Neural cell (in vitro differentiated cells): Measurements from ENCODE around the gene ABCA8.

Source experiments
- CTCF ChIP-seq: fragments of 450-650 bp; IDR thresholded peaks from 2 replicates; pipeline ENCODE4 v1.5.1; 2014; ENCODE audit warnings: antibody characterized with exemption, mild to moderate bottlenecking, moderate library complexity; ENCODE audit not compliant: poor library complexity, severe bottlenecking
- EZH2 ChIP-seq: fragments of 200-600, 300-800 bp; shearing (Covaris generic), sonication (generic); IDR thresholded peaks from 2 replicates; pipeline ENCODE4 v1.6.1; 2014; ENCODE audit warnings: antibody characterized with exemption, low read length, borderline replicate concordance, mild to moderate bottlenecking; ENCODE audit not compliant: insufficient read depth, poor library complexity, severe bottlenecking
- SMC3 ChIP-seq: fragments of 450-650 bp; conservative IDR thresholded peaks from 2 replicates; pipeline ENCODE4 v1.6.1; 2014; ENCODE audit warnings: antibody characterized with exemption, mild to moderate bottlenecking, moderate library complexity; ENCODE audit not compliant: poor library complexity

GRCh38 chr17:68824707-68825106, 130.5 kb downstream of the ABCA8 start:
- TF ChIP-seq EZH2 (no peak), SMC3 (no peak), CTCF (no peak)
